NCI-H128 (cell line): ENCODE measurements around the gene NEK11.

Source experiments
- DNase-seq: peaks from one replicate; lab custom pipeline; 2025; ENCODE audit not compliant: unreplicated experiment; lab: John Stamatoyannopoulos, UW

Gene NEK11

GRCh38 chr3:131026321-131027151 is at the start of gene NEK11, which contains the start of gene ASTE1:
NEK11 (plus strand) TSS chr3:131026877; CDS start chr3:131029709, 2,832 bp downstream.
ASTE1 (minus strand) TSS chr3:131026825; CDS start chr3:131025306, 1,519 bp downstream.
- peak; percentile 80 for DNase-seq

GRCh38 chr3:130979117-130979516 is 47.6 kb upstream of the NEK11 start:
- no peak for DNase-seq

- DNase-seq: no peak
These were observed 45.2 kb upstream of the NEK11 start for GRCh38 chr3:130981469-130981868.

- DNase-seq: no peak
These were observed 36.4 kb upstream of the NEK11 start for GRCh38 chr3:130990282-130990681.

- no peak for DNase-seq
These were observed 35.6 kb upstream of the NEK11 start for GRCh38 chr3:130991126-130991525.

- no peak for DNase-seq
These were observed 34.3 kb upstream of the NEK11 start for GRCh38 chr3:130992344-130992743.

- DNase-seq: no peak
These were observed 29.4 kb upstream of the NEK11 start for GRCh38 chr3:130997289-130997688.

GRCh38 chr3:131001071-131001470 is 25.6 kb upstream of the NEK11 start:
- no peak for DNase-seq

GRCh38 chr3:131004603-131005002 is 22.1 kb upstream of the NEK11 start:
- no peak for DNase-seq

- no peak for DNase-seq
These were observed 19.4 kb upstream of the NEK11 start for GRCh38 chr3:131007256-131007655.

GRCh38 chr3:131007782-131008181 is 18.9 kb upstream of the NEK11 start:
- DNase-seq: no peak

GRCh38 chr3:131008326-131008725 is 18.4 kb upstream of the NEK11 start:
- no peak for DNase-seq

- DNase-seq: no peak
These were observed 17.0 kb upstream of the NEK11 start for GRCh38 chr3:131009698-131010097.

GRCh38 chr3:131018970-131019369 is 7.7 kb upstream of the NEK11 start:
- DNase-seq: no peak

- no peak for DNase-seq
These were observed 6.5 kb upstream of the NEK11 start for GRCh38 chr3:131020122-131020693.

- DNase-seq: no peak
These were observed 1.1 kb upstream of the NEK11 start for GRCh38 chr3:131025539-131025938.

- no peak for DNase-seq
These were observed 2.2 kb downstream of the NEK11 start for GRCh38 chr3:131028844-131029243.

GRCh38 chr3:131031660-131032059 is 5.0 kb downstream of the NEK11 start:
- DNase-seq: no peak

GRCh38 chr3:131033480-131034080 is 6.9 kb downstream of the NEK11 start:
- DNase-seq: peak; percentile 56

GRCh38 chr3:131036200-131036816 is 9.6 kb downstream of the NEK11 start:
- no peak for DNase-seq

GRCh38 chr3:131036986-131037385 is 10.3 kb downstream of the NEK11 start:
- DNase-seq: no peak

- DNase-seq: no peak
These were observed 11.6 kb downstream of the NEK11 start for GRCh38 chr3:131038326-131038725.
